Stimulated activated naive CD8-positive, alpha-beta T cell treated with anti-CD3 and anti-CD28 coated beads, Interleukin-15, amount 100 ng/mL, for 72 hours (primary cell): ENCODE results near the gene ADCY2.

Experiments
- ATAC-seq: fragments of 150-1000 bp; cut with Tn5 transposase; 2 replicates; pipeline ENCODE4 v1.10.0; 2021; ENCODE audit warnings: mild to moderate bottlenecking, moderate library complexity
- DNase-seq, 2 donors: peaks; one replicate each; pipeline ENCODE4 v3.0.0; 2021 to 2022
- H3K27ac Mint-ChIP-seq, 2 donors: one replicate each; pipeline ENCODE4 v1.8.0; 2022; ENCODE audit warnings: mild to moderate bottlenecking in 2 of 2, mixed read lengths in 2 of 2, moderate library complexity in 2 of 2
- H3K27me3 Mint-ChIP-seq: one replicate; pipeline ENCODE4 v1.8.0; 2022; ENCODE audit warnings: mixed read lengths
- H3K4me1 Mint-ChIP-seq: one replicate; pipeline ENCODE4 v1.8.0; 2022; ENCODE audit warnings: mild to moderate bottlenecking, mixed read lengths
- H3K4me3 Mint-ChIP-seq, 2 donors: one replicate each; pipeline ENCODE4 v1.8.0; 2022; ENCODE audit warnings: mild to moderate bottlenecking in 2 of 2, mixed read lengths in 2 of 2, moderate library complexity in 1 of 2
- H3K9me3 Mint-ChIP-seq, 2 donors: one replicate each; pipeline ENCODE4 v1.8.0; 2022; ENCODE audit warnings: mixed read lengths in 2 of 2

ADCY2 gene

GRCh38 chr5:7391215-7391614, 4.7 kb upstream of the ADCY2 start:
- no peaks in the 10 kb centered on the region for H3K9me3 Mint-ChIP-seq
- H3K4me1 Mint-ChIP-seq: no peaks in the 10 kb centered on the region
- peaks cover 36% of the 10 kb centered on the region for H3K27me3 Mint-ChIP-seq
- ATAC-seq (no peak), DNase-seq (no peak)
- H3K27ac Mint-ChIP-seq: no peak overlapping the region
- no peak overlapping the region for H3K4me3 Mint-ChIP-seq

- no peak for ATAC-seq
- H3K9me3 Mint-ChIP-seq: no peaks in the 10 kb centered on the region
- peaks cover 5% of the 10 kb centered on the region for H3K4me1 Mint-ChIP-seq
- DNase-seq: no peak
- no peak overlapping the region for H3K4me3 Mint-ChIP-seq
- peaks cover 43% of the 10 kb centered on the region for H3K27me3 Mint-ChIP-seq
- H3K27ac Mint-ChIP-seq: no peak overlapping the region
These were observed 3.9 kb upstream of the ADCY2 start for GRCh38 chr5:7391814-7392692.

GRCh38 chr5:7392693-7393024, 3.3 kb upstream of the ADCY2 start:
- Mint-ChIP-seq H3K4me3 (no peak overlapping the region), H3K27ac (no peak overlapping the region), H3K27me3 (peaks cover 49% of the 10 kb centered on the region), H3K4me1 (peaks cover 5% of the 10 kb centered on the region), H3K9me3 (no peaks in the 10 kb centered on the region)
- ATAC-seq (no peak), DNase-seq (no peak)

- Mint-ChIP-seq H3K4me1 (peaks cover 5% of the 10 kb centered on the region), H3K4me3 (no peak overlapping the region), H3K27ac (no peak overlapping the region), H3K27me3 (peaks cover 64% of the 10 kb centered on the region), H3K9me3 (no peaks in the 10 kb centered on the region)
- DNase-seq (no peak), ATAC-seq (peak; percentile 25)
These were observed 1.8 kb upstream of the ADCY2 start for GRCh38 chr5:7393921-7394799.

- Mint-ChIP-seq H3K27me3 (peaks cover 64% of the 10 kb centered on the region), H3K4me1 (peaks cover 5% of the 10 kb centered on the region), H3K9me3 (no peaks in the 10 kb centered on the region), H3K27ac (no peak overlapping the region), H3K4me3 (no peak overlapping the region)
- peak; percentile 23 for ATAC-seq
- no peak for DNase-seq
These were observed 978 bp upstream of the ADCY2 start for GRCh38 chr5:7394889-7395431.

- Mint-ChIP-seq H3K27ac (no peak overlapping the region), H3K9me3 (no peaks in the 10 kb centered on the region), H3K27me3 (peaks cover 64% of the 10 kb centered on the region), H3K4me3 (no peak overlapping the region), H3K4me1 (peaks cover 5% of the 10 kb centered on the region)
- DNase-seq (no peak), ATAC-seq (peak; percentile 62)
These were observed 449 bp upstream of the ADCY2 start for GRCh38 chr5:7395432-7395946.

- DNase-seq (no peak), ATAC-seq (no peak)
- Mint-ChIP-seq H3K9me3 (no peaks in the 10 kb centered on the region), H3K4me3 (no peak overlapping the region), H3K27me3 (peaks cover 64% of the 10 kb centered on the region), H3K4me1 (peaks cover 5% of the 10 kb centered on the region), H3K27ac (no peak overlapping the region)
These were observed 946 bp downstream of the ADCY2 start for GRCh38 chr5:7396713-7397454.

GRCh38 chr5:7397937-7398336, 2.0 kb downstream of the ADCY2 start:
- no peak overlapping the region for H3K4me3 Mint-ChIP-seq
- ATAC-seq (no peak), DNase-seq (no peak)
- peaks cover 56% of the 10 kb centered on the region for H3K27me3 Mint-ChIP-seq
- H3K27ac Mint-ChIP-seq: no peak overlapping the region
- H3K4me1 Mint-ChIP-seq: peaks cover 5% of the 10 kb centered on the region
- no peaks in the 10 kb centered on the region for H3K9me3 Mint-ChIP-seq

- Mint-ChIP-seq H3K9me3 (no peaks in the 10 kb centered on the region), H3K27ac (no peak overlapping the region), H3K27me3 (peaks cover 48% of the 10 kb centered on the region), H3K4me3 (no peak overlapping the region), H3K4me1 (peaks cover 5% of the 10 kb centered on the region)
- no peak for DNase-seq
- no peak for ATAC-seq
These were observed 2.8 kb downstream of the ADCY2 start for GRCh38 chr5:7398596-7399280.

GRCh38 chr5:7405277-7405676, 9.3 kb downstream of the ADCY2 start:
- ATAC-seq (no peak), DNase-seq (no peak)
- Mint-ChIP-seq H3K9me3 (peaks cover 0 to 24% of the 10 kb centered on the region in 2 donors), H3K4me1 (no peaks in the 10 kb centered on the region), H3K4me3 (no peak overlapping the region), H3K27me3 (peaks cover 9% of the 10 kb centered on the region), H3K27ac (no peak overlapping the region)

GRCh38 chr5:7410936-7411511, 15.1 kb downstream of the ADCY2 start:
- DNase-seq: no peak
- Mint-ChIP-seq H3K9me3 (peaks cover 5 to 20% of the 10 kb centered on the region in 2 donors), H3K27ac (no peak overlapping the region), H3K27me3 (no peaks in the 10 kb centered on the region), H3K4me1 (no peaks in the 10 kb centered on the region), H3K4me3 (no peak overlapping the region)
- no peak for ATAC-seq

- no peak for DNase-seq
- Mint-ChIP-seq H3K9me3 (peaks cover 5 to 7% of the 10 kb centered on the region in 2 donors), H3K4me1 (no peaks in the 10 kb centered on the region), H3K4me3 (no peak overlapping the region), H3K27me3 (no peaks in the 10 kb centered on the region), H3K27ac (no peak overlapping the region)
- no peak for ATAC-seq
These were observed 16.5 kb downstream of the ADCY2 start for GRCh38 chr5:7412409-7412808.

- no peak overlapping the region for H3K4me3 Mint-ChIP-seq
- peaks cover 7% of the 10 kb centered on the region for H3K27me3 Mint-ChIP-seq
These were observed 19.2 kb downstream of the ADCY2 start for GRCh38 chr5:7415123-7415522.

More at GRCh38 chr5:7415123-7415522, 19.2 kb downstream of the ADCY2 start:
- H3K9me3 Mint-ChIP-seq: peaks cover 5% of the 10 kb centered on the region in 2 donors
- H3K4me1 Mint-ChIP-seq: no peaks in the 10 kb centered on the region
- ATAC-seq: no peak
- DNase-seq: no peak
- H3K27ac Mint-ChIP-seq: no peak overlapping the region
